Neutrophil (primary cell): Measurements from ENCODE around the gene CREG1.
"Not testable (repeated sequence)": the region's sequence is repeated elsewhere in the genome, so short reads cannot be mapped to it uniquely, and the experiment has no call there.

Source experiments
- H3K27ac ChIP-seq: fragments of 200-600 bp; sonication (generic); 2 replicates; pipeline ENCODE4 v1.5.1; 2016; ENCODE audit warnings: mild to moderate bottlenecking, moderate library complexity
- H3K27me3 ChIP-seq: fragments of 200-600 bp; sonication (generic); 2 replicates; pipeline ENCODE4 v1.6.0; 2016; ENCODE audit warnings: mild to moderate bottlenecking
- H3K36me3 ChIP-seq: fragments of 200-600 bp; sonication (generic); 2 replicates; pipeline ENCODE4 v1.5.1; 2017
- H3K4me1 ChIP-seq, 2 experiments: fragments of 200-600 bp in 1 of 2; sonication (generic) in 1 of 2; 1 replicate in 1 of 2; 2 replicates in 1 of 2; pipeline versions ENCODE4 v1.5.1 to v1.6.1; 2013 to 2016; ENCODE audit warnings: low read depth in 1 of 2, low read length in 1 of 2, mild to moderate bottlenecking in 1 of 2, moderate library complexity in 1 of 2; ENCODE audit not compliant: control insufficient read depth in 1 of 2, insufficient read depth in 1 of 2
- H3K4me3 ChIP-seq, 2 experiments: fragments of 200-600 bp in 1 of 2; sonication (generic) in 1 of 2; 1 replicate in 1 of 2; 2 replicates in 1 of 2; pipeline ENCODE4 v1.5.1; 2013 to 2016; ENCODE audit warnings: low read depth in 1 of 2, low read length in 1 of 2, mild to moderate bottlenecking in 1 of 2, moderate library complexity in 1 of 2
- H3K9me3 ChIP-seq: fragments of 200-600 bp; sonication (generic); 2 replicates; pipeline ENCODE4 v1.5.1; 2016
- CTCF ChIP-seq: fragments of 200-600 bp; sonication (generic); IDR thresholded peaks from 2 replicates; pipeline ENCODE4 v1.5.1; 2016; ENCODE audit warnings: antibody characterized with exemption

Gene CREG1

GRCh38 chr1:167582722-167583121, 29.2 kb upstream of the CREG1 start:
- Histone ChIP-seq H3K27ac (no peak overlapping the region), H3K4me3 (no peak overlapping the region), H3K36me3 (peaks cover 4% of the 10 kb centered on the region), H3K9me3 (no peaks in the 10 kb centered on the region), H3K4me1 (no peaks in the 10 kb centered on the region), H3K27me3 (no peaks in the 10 kb centered on the region)
- TF ChIP-seq CTCF, result no peak

DNA sequence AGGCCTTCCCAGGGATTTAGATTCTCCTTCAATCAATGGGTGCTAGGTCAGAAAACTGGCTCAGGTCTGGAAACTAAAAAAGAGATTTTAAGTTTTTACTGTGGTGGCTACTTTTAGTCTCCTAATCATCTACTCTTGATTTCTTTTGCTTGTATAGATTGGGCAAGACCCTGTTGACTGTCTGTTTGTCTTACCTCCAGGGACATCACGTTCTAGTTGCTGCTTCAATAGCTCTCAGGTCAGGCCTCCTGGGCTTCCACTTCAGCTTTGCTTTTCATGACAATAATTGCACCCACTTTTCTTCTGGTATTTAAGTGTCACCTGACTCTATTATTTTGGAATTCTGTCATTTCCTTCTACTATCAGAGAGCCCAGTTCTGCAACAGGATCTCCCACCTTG, 28.5 kb upstream of the CREG1 start:
- TF ChIP-seq CTCF, result no peak
- peaks cover 4% of the 10 kb centered on the region for H3K36me3 ChIP-seq
- no peaks in the 10 kb centered on the region for H3K9me3 ChIP-seq
- no peaks in the 10 kb centered on the region for H3K27me3 ChIP-seq
- H3K4me3 ChIP-seq, result no peak overlapping the region
- H3K27ac ChIP-seq, result no peak overlapping the region
- H3K4me1 ChIP-seq, result no peaks in the 10 kb centered on the region

- TF ChIP-seq CTCF, result no peak
- Histone ChIP-seq H3K27ac (no peak overlapping the region), H3K36me3 (peaks cover 4% of the 10 kb centered on the region), H3K4me3 (no peak overlapping the region), H3K4me1 (no peaks in the 10 kb centered on the region), H3K27me3 (no peaks in the 10 kb centered on the region), H3K9me3 (no peaks in the 10 kb centered on the region)
Measured at GRCh38 chr1:167579986-167580385, 26.4 kb upstream of the CREG1 start.

DNA sequence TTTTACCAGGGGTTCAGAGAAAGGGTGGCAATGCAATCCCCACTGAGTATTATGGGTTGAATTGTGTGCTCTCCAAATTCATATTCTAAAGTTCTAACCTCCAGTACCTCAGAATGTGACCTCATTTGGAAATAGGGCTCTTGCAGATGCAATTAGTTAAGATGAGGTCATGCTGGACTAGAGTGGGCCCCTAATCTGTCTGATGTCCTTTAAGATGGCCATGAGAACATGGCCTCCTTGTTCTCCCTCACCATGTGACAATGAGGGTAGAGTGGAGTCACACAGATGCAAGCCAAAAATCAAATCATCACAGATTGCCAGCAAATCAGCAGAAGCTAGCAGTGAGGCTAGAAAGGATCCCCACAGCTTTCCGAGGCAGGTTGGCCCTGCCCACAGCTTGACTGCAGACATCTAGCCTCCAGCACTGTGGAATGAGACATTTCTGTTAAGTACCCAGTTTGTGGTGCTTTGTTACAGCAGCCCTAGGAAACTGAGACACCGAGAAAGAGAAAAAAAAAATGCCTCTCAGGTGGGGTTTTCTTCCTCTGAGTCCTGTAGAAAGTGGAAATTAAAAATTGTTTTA, 25.5 kb upstream of the CREG1 start:
- Histone ChIP-seq H3K9me3 (no peaks in the 10 kb centered on the region), H3K27me3 (no peaks in the 10 kb centered on the region), H3K4me3 (no peak overlapping the region), H3K4me1 (no peaks in the 10 kb centered on the region), H3K27ac (no peak overlapping the region), H3K36me3 (peaks cover 4% of the 10 kb centered on the region)
- TF ChIP-seq CTCF, result no peak

DNA sequence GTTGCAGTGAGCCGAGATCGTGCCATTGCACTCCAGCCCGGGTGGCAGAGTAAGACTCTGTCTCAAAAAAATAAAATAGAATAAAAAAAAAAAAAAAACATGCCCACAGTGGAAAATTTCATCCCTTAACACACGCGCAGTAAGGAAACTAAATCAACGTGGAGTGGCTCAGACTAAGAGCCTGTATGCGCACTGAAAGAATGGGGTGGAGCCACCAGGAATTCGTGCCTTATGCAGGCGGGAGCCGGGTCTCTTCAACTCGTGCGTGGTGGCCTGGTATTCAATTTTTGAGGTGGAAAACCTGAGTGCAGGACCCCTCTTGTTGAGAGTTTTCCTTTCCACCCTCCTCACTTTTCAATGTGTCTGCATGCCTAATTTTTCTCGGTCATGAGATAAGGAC, 22.1 kb upstream of the CREG1 start:
- Histone ChIP-seq H3K9me3 (no peaks in the 10 kb centered on the region), H3K27ac (no peak overlapping the region), H3K4me1 (no peaks in the 10 kb centered on the region), H3K27me3 (no peaks in the 10 kb centered on the region), H3K36me3 (peaks cover 2% of the 10 kb centered on the region), H3K4me3 (no peak overlapping the region)
- TF ChIP-seq CTCF, result no peak

DNA sequence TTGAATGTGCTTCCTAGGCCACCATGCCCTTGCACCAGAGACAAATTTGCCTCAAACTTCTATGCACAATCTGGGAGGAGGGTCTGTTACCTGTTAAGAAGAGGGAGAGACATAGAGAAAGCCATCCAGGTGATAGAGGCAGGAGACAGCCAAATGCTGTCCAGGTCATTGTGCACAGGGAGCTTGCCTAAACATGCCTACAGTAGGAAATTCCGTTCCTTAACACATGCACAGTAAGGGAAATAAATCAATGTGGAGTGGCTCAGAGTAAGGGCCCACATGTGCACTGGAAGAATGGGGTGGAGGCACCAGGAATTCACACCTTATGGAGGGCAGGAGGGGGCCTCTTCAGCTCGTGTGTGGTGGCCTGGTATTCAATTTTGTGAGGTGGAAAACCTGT, 19.5 kb upstream of the CREG1 start:
- H3K4me3 ChIP-seq, result no peak overlapping the region
- no peaks in the 10 kb centered on the region for H3K27me3 ChIP-seq
- no peaks in the 10 kb centered on the region for H3K36me3 ChIP-seq
- H3K9me3 ChIP-seq, result no peaks in the 10 kb centered on the region
- TF ChIP-seq CTCF, result no peak
- H3K27ac ChIP-seq, result no peak overlapping the region
- peaks cover 0 to under 1% of the 10 kb centered on the region in 2 experiments for H3K4me1 ChIP-seq

DNA sequence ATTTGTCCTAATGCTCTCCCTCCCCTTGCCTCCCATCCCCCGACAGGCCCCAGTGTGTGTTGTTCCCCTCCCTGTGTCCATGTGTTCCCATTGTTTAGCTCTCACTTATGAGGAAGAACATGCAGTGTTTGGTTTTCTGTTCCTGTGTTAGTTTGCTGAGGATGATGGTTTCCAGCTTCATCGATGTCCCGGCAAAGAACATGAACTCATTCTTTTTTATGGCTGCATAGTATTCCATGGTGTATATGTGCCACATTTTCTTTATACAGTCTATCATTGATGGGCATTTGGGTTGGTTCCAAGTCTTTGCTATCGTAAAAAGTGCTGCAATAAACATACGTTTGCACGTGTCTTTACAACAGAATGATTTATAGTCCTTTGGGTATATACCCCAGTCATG, 17.1 kb upstream of the CREG1 start:
- H3K9me3 ChIP-seq, H3K27ac ChIP-seq, H3K27me3 ChIP-seq, H3K36me3 ChIP-seq, H3K4me3 ChIP-seq: not testable (repeated sequence)
- H3K4me1 ChIP-seq, result peaks cover 14 to 21% of the 10 kb centered on the region in 2 experiments
